ENCODE data around the gene FHIT. TPM values are rescaled to one million over a fixed set of nuclear protein-coding genes. Genes with fewer than 3 reads are reported as not detected.

The FHIT gene
- total and polyA plus RNA-seq, 11 donors = 4.2 to 26.8 (median 16.5) TPM

DNA sequence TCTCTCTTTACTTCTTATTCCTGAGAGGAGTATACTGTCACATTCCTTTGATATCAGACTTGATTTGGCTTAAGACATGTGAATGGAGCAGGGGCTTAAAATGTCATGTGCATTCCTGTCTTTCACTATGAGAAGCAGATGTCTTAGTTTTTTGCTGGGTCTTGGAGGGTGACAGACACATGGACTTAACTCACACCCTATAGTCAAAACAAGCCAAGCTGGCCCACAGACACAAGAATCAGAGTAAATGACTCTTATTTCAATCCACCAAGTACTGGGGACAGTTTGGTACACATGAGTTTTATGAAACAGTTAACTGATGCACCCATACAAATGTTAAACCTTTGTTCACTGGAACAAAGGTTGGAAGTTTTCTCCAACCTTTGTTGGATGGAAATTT, 1177.3 kb downstream of the FHIT start:
- intact Hi-C loops (cut with DNase I) = no loop called here
- TF ChIP-seq POLR2A (IDR thresholded peaks at IDR 0.05) = no peak
- TF ChIP-seq, protein P1, sequence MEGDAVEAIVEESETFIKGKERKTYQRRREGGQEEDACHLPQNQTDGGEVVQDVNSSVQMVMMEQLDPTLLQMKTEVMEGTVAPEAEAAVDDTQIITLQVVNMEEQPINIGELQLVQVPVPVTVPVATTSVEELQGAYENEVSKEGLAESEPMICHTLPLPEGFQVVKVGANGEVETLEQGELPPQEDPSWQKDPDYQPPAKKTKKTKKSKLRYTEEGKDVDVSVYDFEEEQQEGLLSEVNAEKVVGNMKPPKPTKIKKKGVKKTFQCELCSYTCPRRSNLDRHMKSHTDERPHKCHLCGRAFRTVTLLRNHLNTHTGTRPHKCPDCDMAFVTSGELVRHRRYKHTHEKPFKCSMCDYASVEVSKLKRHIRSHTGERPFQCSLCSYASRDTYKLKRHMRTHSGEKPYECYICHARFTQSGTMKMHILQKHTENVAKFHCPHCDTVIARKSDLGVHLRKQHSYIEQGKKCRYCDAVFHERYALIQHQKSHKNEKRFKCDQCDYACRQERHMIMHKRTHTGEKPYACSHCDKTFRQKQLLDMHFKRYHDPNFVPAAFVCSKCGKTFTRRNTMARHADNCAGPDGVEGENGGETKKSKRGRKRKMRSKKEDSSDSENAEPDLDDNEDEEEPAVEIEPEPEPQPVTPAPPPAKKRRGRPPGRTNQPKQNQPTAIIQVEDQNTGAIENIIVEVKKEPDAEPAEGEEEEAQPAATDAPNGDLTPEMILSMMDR (IDR thresholded peaks at IDR 0.05) = no peak
- ATAC-seq = no peak
- Histone ChIP-seq H3K4me1 (peaks cover 0 to 13% (median 0%) of the 10 kb centered on the region in 12 donors), H3K4me3 (no peak overlapping the region), H3K27ac (no peak overlapping the region), H3K36me3 (no peaks in the 10 kb centered on the region), H3K9me3 (peaks cover 0 to 14% (median 6%) of the 10 kb centered on the region in 12 donors), H3K27me3 (no peaks in the 10 kb centered on the region)
- no peak for DNase-seq

DNA sequence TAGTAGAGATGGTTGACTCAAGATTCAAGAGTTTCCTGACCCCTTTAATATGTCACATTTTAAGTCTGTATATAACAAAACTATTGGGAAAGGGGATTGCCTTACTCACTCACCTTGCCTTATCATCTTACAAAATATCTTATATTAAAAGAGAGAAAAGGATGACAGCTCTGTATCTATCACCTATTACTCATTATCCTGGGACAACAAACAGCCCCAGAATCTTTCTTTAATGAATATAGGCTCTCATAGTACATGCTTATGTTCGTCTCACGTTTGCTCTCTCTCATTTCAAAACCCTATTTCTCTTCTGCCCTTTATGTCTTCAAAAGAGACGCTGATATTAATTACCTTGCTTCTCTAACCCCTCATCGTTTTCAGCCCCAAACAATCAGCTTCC, 1178.0 kb downstream of the FHIT start:
- ATAC-seq (no peak), DNase-seq (no peak)
- H3K27me3 ChIP-seq = no peaks in the 10 kb centered on the region
- no peak for TF ChIP-seq POLR2A (IDR thresholded peaks at IDR 0.05)
- TF ChIP-seq, protein P1 (IDR thresholded peaks at IDR 0.05) = no peak
- H3K27ac ChIP-seq = no peak overlapping the region
- peaks cover 0 to 7% (median 2%) of the 10 kb centered on the region in 12 donors for H3K9me3 ChIP-seq
- no peak overlapping the region for H3K4me3 ChIP-seq
- H3K36me3 ChIP-seq = no peaks in the 10 kb centered on the region
- intact Hi-C loops (cut with DNase I) = no loop called here
- WGBS, 4 donors = 79 to 81% (median 79%) methylated on average over 4 of the region's 4 CpGs
- peaks cover 0 to 13% (median 0%) of the 10 kb centered on the region in 12 donors for H3K4me1 ChIP-seq

DNA sequence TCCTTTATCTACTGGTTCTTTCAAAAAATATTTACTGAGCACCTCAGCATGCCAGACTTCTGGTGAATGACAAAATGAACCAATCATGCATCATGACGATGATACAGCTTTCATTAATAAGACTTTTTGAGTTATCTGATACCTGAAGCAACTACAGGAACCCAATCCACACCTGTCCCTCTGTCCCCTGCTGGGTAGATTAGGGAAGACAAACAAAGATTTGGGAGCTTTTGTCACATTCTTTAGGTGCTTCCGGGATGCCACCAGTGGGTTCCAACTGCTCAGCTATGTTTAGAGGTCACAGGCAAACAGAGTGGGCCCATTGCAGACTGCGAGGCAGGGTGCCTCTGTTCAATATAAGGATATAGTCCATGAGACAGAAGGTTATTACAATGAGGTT, 1180.9 kb downstream of the FHIT start:
- DNase-seq = no peak
- Histone ChIP-seq H3K27ac (no peak overlapping the region), H3K9me3 (no peaks in the 10 kb centered on the region), H3K4me3 (no peak overlapping the region), H3K4me1 (peaks cover 0 to 11% (median 0%) of the 10 kb centered on the region in 12 donors), H3K36me3 (no peaks in the 10 kb centered on the region), H3K27me3 (no peaks in the 10 kb centered on the region)
- no peak for TF ChIP-seq POLR2A (IDR thresholded peaks at IDR 0.05)
- TF ChIP-seq, protein P1 (IDR thresholded peaks at IDR 0.05) = no peak
- intact Hi-C loops (cut with DNase I) = no loop called here
- ATAC-seq = no peak
- 73 to 81% (median 79%) methylated on average over 3 of the region's 3 CpGs for WGBS, 4 donors

DNA sequence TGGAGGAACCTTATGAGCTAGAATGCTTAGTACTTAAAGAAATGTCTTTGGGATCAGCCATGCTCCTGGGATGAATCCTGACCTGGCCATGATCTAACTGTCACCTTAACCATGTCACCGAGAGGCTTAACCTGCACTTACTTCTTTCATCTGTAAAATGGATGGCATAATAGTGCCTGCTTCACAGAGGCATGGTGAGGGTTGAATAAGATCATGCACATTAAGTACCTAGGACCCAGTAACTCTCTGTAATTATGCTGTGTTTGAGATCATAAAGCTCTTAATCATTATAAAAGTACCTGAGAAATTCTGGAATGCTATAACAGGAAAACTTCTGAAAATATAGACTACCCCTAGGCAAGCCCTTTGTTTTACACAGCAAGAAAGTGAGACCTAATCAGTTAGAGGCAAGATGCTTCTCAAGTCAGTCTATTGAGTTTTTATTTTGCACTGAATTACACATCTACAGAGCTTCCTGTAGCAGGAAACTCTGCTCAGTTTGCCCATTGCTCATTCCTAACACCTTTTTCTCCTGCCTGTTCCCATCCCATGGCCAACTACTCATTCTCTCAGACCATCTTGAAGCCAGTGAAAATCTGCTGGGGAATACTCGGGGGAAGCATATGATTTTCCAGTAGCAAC, 1185.9 kb downstream of the FHIT start:
- Histone ChIP-seq H3K9me3 (no peaks in the 10 kb centered on the region), H3K27ac (no peak overlapping the region), H3K36me3 (no peaks in the 10 kb centered on the region), H3K4me1 (no peaks in the 10 kb centered on the region), H3K4me3 (no peak overlapping the region), H3K27me3 (no peaks in the 10 kb centered on the region)
- ATAC-seq (no peak), DNase-seq (no peak)
- WGBS, 4 donors = 22 to 96% (median 64%) methylated on average over 2 of the region's 2 CpGs
- intact Hi-C loops (cut with DNase I) = no loop called here
- TF ChIP-seq POLR2A (IDR thresholded peaks at IDR 0.05) = no peak
- TF ChIP-seq, protein P1 (IDR thresholded peaks at IDR 0.05) = no peak
